HCT116 (cell line): ENCODE data around the gene THBS4. TPM values are rescaled to one million over a fixed set of nuclear protein-coding genes. Genes with fewer than 3 reads are reported as not detected.

ENCODE experiments used
- ATAC-seq: fragments of 200-7000 bp; cut with Tn5 transposase; 2 replicates; pipeline ENCODE4 v1.9.1; 2020; ENCODE audit warnings: mild to moderate bottlenecking, moderate library complexity
- BruUV-seq: library from RNA; stranded (reverse); fragments of 400-500 nt; replicated peaks from 2 replicates; lab custom pipeline; 2021; lab: Mats Ljungman, UMichigan
- CTCF ChIA-PET: fragments of 300-600 bp; sonication (Branson Sonifier 250); formaldehyde crosslinking; loops from one replicate; lab custom pipeline; 2021; ENCODE audit warnings: antibody characterized with exemption; lab: Charles Lee
- POLR2A ChIA-PET: fragments of 300-600, 350-600 bp; sonication (Branson Sonifier 250); formaldehyde crosslinking; loops from one replicate; lab custom pipeline; 2021; ENCODE audit warnings: antibody characterized with exemption; lab: Charles Lee
- RAD21 ChIA-PET, 2 experiments: fragments of 300-600 bp; sonication (Branson Sonifier 250); formaldehyde crosslinking; loops; one replicate each; lab custom pipeline; 2023; ENCODE audit warnings: low total read pairs in 2 of 2; ENCODE audit not compliant: uncharacterized antibody in 2 of 2, unreplicated experiment in 2 of 2, low non-redundant PET in 1 of 2; lab: Charles Lee
- DNase-seq: peaks from one replicate; pipeline ENCODE4 v3.0.0-alpha.2; 2010; ENCODE audit warnings: low read depth, low spot score
- H2AFZ ChIP-seq: fragments of 200-600 bp; shearing (Covaris generic), sonication (generic); 2 replicates; pipeline ENCODE4 v1.6.1; 2017; ENCODE audit warnings: low read depth, mixed run types, mixed read lengths, antibody characterized with exemption, low read length; ENCODE audit not compliant: poor library complexity, severe bottlenecking
- H3K27ac ChIP-seq: 2 replicates; pipeline ENCODE4 v1.5.1; 2012; ENCODE audit warnings: low read depth, low read length
- H3K27me3 ChIP-seq: fragments of 200-600 bp; sonication (generic); 2 replicates; pipeline ENCODE4 v1.6.1; 2016; ENCODE audit warnings: mixed run types, low read length, mixed read lengths; ENCODE audit not compliant: insufficient read depth
- H3K36me3 ChIP-seq, 2 experiments: fragments of 200-500 bp in 1 of 2; fragments of 200-600 bp in 1 of 2; sonication (Bioruptor generic) in 1 of 2; sonication (generic) in 1 of 2; 2 replicates each; pipeline versions ENCODE4 v1.5.1 to v1.6.1; 2014 to 2016; ENCODE audit warnings: low read length in 2 of 2, inconsistent platforms in 1 of 2, mixed read lengths in 1 of 2, mixed run types in 1 of 2; ENCODE audit not compliant: insufficient read depth in 2 of 2, control insufficient read depth in 1 of 2
- H3K4me1 ChIP-seq, 2 experiments: fragments of 200-600 bp in 1 of 2; sonication (generic) in 1 of 2; 2 replicates each; pipeline versions ENCODE4 v1.5.1 to v1.6.1; 2012 to 2017; ENCODE audit warnings: low read length in 2 of 2, inconsistent platforms in 1 of 2, mild to moderate bottlenecking in 1 of 2, mixed read lengths in 1 of 2, mixed run types in 1 of 2, moderate library complexity in 1 of 2; ENCODE audit not compliant: insufficient read depth in 2 of 2, control insufficient read depth in 1 of 2
- H3K4me2 ChIP-seq: fragments of 200-600 bp; sonication (generic); 2 replicates; pipeline ENCODE4 v1.6.1; 2017; ENCODE audit warnings: mixed run types, low read length, mixed read lengths
- H3K4me3 ChIP-seq, 2 experiments: fragments of 200-600 bp in 1 of 2; sonication (generic) in 1 of 2; replicated peaks in 1 of 2; 2 replicates each; pipeline ENCODE4 v1.5.1; 2011 to 2016; ENCODE audit warnings: low read length in 2 of 2, control low read depth in 1 of 2, low read depth in 1 of 2, mild to moderate bottlenecking in 1 of 2, mixed read lengths in 1 of 2, mixed run types in 1 of 2
- H3K79me2 ChIP-seq: fragments of 200-600 bp; sonication (generic); 2 replicates; pipeline ENCODE4 v1.6.1; 2017; ENCODE audit warnings: mild to moderate bottlenecking, mixed run types, low read length, moderate library complexity, mixed read lengths; ENCODE audit not compliant: insufficient read depth
- H3K9ac ChIP-seq: fragments of 200-600 bp; sonication (generic); 2 replicates; pipeline ENCODE4 v1.6.1; 2016; ENCODE audit warnings: low read length, mixed read lengths
- H3K9me2 ChIP-seq: fragments of 200-600 bp; sonication (generic), shearing (Covaris generic); 2 replicates; pipeline ENCODE4 v1.6.1; 2017; ENCODE audit warnings: mixed run types, mild to moderate bottlenecking, moderate library complexity; ENCODE audit not compliant: insufficient read depth
- H3K9me3 ChIP-seq, 2 experiments: fragments of 200-500 bp in 1 of 2; fragments of 200-600 bp in 1 of 2; sonication (Bioruptor generic) in 1 of 2; sonication (generic) in 1 of 2; 2 replicates each; pipeline ENCODE4 v1.6.1; 2014 to 2017; ENCODE audit warnings: low read length in 2 of 2, mixed read lengths in 2 of 2, inconsistent platforms in 1 of 2, low read depth in 1 of 2, mild to moderate bottlenecking in 1 of 2, mixed run types in 1 of 2, moderate library complexity in 1 of 2; ENCODE audit not compliant: control insufficient read depth in 1 of 2, insufficient read depth in 1 of 2
- H4K20me1 ChIP-seq: fragments of 200-600 bp; sonication (generic), shearing (Covaris generic); 2 replicates; pipeline ENCODE4 v1.6.1; 2017; ENCODE audit warnings: mixed run types, mild to moderate bottlenecking, moderate library complexity; ENCODE audit not compliant: insufficient read depth
- CBX3 ChIP-seq: IDR thresholded peaks from 2 replicates; pipeline ENCODE4 v1.6.1; 2012; ENCODE audit warnings: low read depth
- EGR1 ChIP-seq: IDR thresholded peaks from 2 replicates; pipeline ENCODE4 v1.6.1; 2012; ENCODE audit warnings: low read depth
- MAX ChIP-seq: IDR thresholded peaks from 2 replicates; pipeline ENCODE4 v1.6.1; 2012
- POLR2AphosphoS5 ChIP-seq: IDR thresholded peaks from 2 replicates; pipeline ENCODE4 v1.6.1; 2011; ENCODE audit warnings: mild to moderate bottlenecking, low read depth, low read length, moderate library complexity
- SP1 ChIP-seq: IDR thresholded peaks from 2 replicates; pipeline ENCODE4 v1.6.1; 2012; ENCODE audit warnings: low read depth
- ZBTB33 ChIP-seq: IDR thresholded peaks from 2 replicates; pipeline ENCODE4 v1.6.1; 2011; ENCODE audit warnings: mild to moderate bottlenecking, low read length, moderate library complexity; ENCODE audit not compliant: insufficient replicate concordance; ENCODE audit errors: extremely low read depth
- intact Hi-C: fragments of 100-400 bp; cut with micrococcal nuclease; formaldehyde crosslinking; loops from 2 replicates; pipeline ENCODE4 v1.10.0; 2022
- total RNA-seq: library from RNA; stranded (reverse); gene quantifications from one replicate; pipeline ENCODE4 v1.2.1, GENCODE V29; 2021; ENCODE audit not compliant: unreplicated experiment

Gene THBS4
- total RNA-seq, 1 experiment from 2014 or later: 1.5 TPM

- ChIA-PET RAD21 (no interaction called here), CTCF (no interaction called here), POLR2A (no interaction called here)
- Histone ChIP-seq H3K4me3 (no peak overlapping the region), H4K20me1 (no peaks in the 10 kb centered on the region), H3K9me2 (no peaks in the 10 kb centered on the region), H2AFZ (no peak overlapping the region), H3K36me3 (no peaks in the 10 kb centered on the region), H3K4me1 (no peaks in the 10 kb centered on the region), H3K4me2 (no peak overlapping the region), H3K9me3 (no peaks in the 10 kb centered on the region), H3K9ac (no peak overlapping the region), H3K79me2 (no peaks in the 10 kb centered on the region), H3K27ac (no peak overlapping the region), H3K27me3 (no peaks in the 10 kb centered on the region)
- intact Hi-C loops: no loop called here
- BruUV-seq: no TSS peak
- ATAC-seq (no peak), DNase-seq (no peak)
- no peak for TF ChIP-seq ZBTB33
- no peak for TF ChIP-seq SP1
- no peak for TF ChIP-seq POLR2AphosphoS5
- no peak for TF ChIP-seq EGR1
Observed at GRCh38 chr5:80105698-80106439, 70.7 kb downstream of the THBS4 start.

GRCh38 chr5:80106916-80107315 is 71.8 kb downstream of the THBS4 start:
- ATAC-seq (no peak), DNase-seq (no peak)
- ChIA-PET POLR2A (no interaction called here), RAD21 (no interaction called here), CTCF (no interaction called here)
- H3K27me3 ChIP-seq: no peaks in the 10 kb centered on the region
- no peak overlapping the region for H2AFZ ChIP-seq
- H3K4me3 ChIP-seq: no peak overlapping the region
- no peaks in the 10 kb centered on the region for H4K20me1 ChIP-seq
- no peaks in the 10 kb centered on the region for H3K4me1 ChIP-seq
- no peaks in the 10 kb centered on the region for H3K9me2 ChIP-seq
- intact Hi-C loops: no loop called here
- no peaks in the 10 kb centered on the region for H3K9me3 ChIP-seq
- no peaks in the 10 kb centered on the region for H3K36me3 ChIP-seq
- H3K27ac ChIP-seq: no peak overlapping the region
- no peak overlapping the region for H3K4me2 ChIP-seq
- TF ChIP-seq CBX3: no peak
- no peak for TF ChIP-seq MAX
- H3K79me2 ChIP-seq: no peaks in the 10 kb centered on the region
- BruUV-seq: no TSS peak
- H3K9ac ChIP-seq: no peak overlapping the region
